Activated CD4-positive, alpha-beta T cell treated with anti-CD3 and anti-CD28 coated beads, Interleukin-2, amount 50 U/mL, for 4 hours (primary cell): ENCODE data around the gene SIX3.

Source experiments
- DNase-seq, 2 experiments: peaks; one replicate each; pipeline ENCODE4 v3.0.0-alpha.2; 2020

SIX3 gene

DNA sequence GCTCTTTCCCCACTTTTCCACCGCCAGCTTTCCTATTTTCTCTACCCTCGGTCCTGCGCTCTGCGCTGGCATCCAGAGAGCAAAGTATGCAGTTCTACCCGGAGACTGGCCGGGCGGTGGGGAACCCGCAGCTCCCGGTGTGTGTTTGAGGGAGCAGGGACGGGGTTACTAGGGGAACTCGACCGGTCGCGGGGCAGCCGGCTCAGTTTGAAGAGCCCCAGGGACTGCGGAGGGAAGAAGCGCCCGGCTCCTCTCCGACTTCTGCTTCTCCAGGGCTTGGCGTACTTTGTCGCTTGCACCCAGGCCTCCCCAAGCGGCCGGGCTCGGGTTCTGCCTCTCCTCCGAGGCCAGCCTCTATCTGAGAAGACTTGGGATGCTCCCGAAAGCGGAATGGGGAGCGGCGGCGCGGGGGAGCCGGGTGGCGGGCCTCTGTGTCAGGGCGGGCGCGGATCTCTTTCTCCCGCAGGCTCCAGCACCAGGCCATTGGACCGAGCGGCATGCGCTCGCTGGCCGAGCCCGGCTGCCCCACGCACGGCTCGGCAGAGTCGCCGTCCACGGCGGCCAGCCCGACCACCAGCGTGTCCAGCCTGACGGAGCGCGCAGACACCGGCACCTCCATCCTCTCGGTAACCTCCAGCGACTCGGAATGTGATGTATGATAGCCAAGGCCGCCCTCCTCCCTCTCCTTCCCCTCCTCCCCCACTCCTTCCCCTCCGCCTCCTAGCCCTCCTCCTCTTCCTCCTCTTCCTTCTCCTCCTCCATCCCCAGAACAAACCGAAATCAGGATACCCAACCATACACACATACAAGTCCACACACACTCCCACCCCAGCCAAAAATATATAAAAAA, 2.8 kb downstream of the SIX3 start:
- DNase-seq: no peak

- no peak for DNase-seq
Observed at GRCh38 chr2:44944952-44945612, 3.6 kb downstream of the SIX3 start.

DNA sequence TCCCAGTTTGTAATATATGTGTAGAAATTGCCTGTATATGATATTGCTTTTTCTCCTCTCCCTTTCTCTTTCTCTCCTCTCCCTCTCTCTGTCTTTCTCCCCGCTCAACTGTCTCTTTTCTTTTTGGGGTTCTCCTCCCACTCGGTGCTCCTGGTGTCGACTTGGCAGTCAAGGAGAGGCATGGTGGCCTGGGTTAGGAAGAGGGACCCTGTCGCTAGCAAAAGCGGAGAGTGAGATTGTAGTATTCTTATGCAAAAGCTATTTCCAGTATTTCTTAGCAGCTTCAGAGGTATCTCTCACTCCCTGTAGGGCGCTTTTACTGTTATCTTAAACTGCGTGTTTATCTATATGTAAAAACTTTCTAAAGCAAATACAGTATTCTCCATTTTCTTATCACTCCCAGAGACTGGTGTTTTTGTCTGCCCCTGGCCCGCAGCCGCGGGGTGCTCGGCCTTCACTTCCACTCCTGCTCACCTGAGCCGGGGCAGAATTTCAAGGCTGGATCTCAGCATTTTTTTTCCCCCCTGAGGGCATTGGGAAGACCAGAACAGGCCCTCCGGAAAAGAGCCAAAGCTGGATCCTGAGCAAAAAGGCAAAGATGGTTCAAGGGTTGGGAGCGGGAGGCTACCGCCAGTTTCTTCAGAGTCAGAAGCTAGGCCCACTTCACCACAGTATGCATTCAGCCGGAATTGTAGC, 4.3 kb downstream of the SIX3 start:
- DNase-seq: no peak

DNA sequence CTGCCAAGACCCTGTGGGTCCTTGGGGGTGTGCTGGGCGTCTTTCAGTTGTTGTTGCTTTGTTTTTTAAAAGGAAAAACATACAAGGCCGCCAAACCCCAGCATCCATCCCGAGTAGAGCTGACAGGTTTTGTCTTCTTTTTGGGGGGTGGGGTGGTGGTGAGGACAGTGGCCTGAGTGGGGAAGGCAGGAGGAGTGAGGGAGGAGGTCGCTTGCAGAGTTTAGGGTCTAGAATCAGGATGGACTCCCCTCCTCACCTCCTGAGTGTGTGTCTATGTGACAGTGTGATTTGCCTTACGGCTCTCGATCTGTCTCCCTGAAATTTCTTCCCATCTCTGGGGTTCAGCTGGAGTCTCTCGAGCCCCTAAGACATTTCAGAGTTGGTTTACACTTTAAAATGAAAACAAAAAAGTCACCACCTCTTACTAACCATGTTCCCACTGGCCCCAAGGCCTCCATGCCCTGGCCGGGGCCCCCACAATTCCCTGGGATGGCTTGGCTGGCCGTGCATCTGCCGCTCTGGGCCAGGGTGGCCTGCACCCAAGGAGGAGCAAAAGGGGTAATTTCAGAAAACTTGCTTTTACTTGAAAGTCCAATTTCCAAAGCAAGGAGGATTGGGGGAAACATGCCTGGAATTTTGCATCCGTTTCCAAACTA, 5.0 kb downstream of the SIX3 start:
- no peak for DNase-seq

DNA sequence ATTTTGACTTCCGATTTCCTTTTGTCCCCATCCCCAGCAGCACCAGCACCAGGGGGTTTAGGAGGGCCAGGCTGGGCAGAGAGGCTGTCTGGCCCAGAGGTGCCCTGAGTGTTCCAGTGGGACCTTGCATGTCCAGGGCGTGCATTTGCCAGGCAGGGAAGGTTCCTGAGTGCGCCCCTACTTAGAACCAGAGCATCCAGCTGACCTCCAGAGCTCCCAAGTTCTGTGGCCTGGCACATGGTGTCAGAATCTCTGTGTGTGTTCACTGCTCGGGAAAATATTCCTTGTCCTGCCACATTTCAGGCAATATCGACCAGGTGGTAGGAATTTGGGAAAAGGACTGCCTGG, 5.5 kb downstream of the SIX3 start:
- no peak for DNase-seq

DNA sequence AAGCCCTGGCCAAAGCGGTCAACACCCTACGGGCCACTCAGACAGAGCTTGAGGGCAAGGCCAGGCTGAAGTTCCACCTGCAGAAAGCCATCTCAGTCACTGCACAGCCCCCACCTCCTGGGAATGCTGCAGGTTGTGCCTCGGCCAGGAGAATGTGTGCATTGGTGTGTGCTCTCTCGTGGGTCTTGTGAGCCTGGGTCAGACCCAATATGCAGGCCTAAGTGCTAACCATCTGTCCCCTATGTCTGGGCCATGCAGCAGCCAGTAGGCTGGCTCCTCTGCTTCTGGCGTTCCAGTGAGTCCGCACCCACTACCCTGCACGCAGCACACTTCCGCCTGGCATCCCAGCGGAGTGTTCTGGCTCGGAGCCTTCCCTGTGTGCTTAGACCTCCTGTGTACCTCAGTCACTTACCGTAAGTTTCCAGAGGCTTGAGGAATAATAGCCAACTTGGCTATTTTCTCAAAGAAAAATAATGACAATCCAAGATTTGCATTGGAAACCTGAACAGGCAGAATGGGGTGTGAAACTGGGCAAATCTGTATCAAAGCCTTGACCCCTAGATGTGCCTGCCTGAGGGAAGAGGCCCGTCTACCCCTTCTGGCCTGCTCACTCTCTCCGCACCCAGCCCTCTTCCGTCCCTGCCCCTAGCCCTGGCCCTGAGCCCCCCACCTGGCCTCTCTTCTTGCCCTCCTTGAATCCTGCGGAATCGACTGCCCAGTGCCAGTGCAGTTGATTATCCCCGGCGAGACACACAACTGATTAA, 7.2 kb downstream of the SIX3 start:
- no peak for DNase-seq

DNA sequence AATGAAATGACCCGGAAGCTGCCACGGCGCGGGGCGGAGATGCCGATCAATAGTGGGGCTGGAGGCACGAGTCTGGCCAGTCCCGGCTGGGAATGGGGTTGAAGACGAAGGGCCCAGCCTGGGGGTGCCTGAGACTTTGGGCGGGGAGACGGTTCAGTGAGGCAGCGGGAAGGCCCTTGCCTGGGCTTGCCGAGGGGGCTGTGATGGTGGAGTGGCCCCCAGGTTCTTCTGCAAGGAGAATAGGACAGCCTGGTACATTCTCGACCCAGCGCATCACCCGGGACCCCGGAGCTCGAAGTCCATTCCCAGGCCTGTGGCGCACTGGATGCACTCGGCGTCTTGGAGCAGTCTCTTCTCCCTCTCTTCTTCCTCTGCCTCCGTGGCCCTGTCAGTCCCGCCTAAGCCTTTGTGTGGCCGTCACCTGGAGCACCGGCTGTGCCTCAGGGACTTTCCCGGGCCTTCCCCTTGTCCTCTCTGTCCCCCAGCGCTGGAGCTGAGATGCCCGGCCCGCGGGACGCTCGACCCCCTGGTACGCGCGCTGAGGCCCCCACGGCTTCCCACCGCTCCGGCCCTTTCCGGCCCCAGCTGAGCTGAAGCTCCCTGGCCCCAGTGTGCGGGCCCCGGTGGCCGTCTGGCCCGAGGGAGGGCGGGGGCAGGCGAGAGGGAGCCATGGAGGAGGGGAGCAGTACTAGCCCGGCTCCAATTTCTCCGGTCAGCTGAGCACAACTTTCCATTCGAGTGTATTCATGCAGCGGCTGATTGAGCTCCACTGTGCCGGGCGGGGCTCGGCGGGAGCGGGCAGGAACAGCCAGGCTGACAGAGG, 8.0 kb downstream of the SIX3 start:
- DNase-seq: no peak

- DNase-seq: no peak
Observed at GRCh38 chr2:44950646-44951045, 9.1 kb downstream of the SIX3 start.

DNA sequence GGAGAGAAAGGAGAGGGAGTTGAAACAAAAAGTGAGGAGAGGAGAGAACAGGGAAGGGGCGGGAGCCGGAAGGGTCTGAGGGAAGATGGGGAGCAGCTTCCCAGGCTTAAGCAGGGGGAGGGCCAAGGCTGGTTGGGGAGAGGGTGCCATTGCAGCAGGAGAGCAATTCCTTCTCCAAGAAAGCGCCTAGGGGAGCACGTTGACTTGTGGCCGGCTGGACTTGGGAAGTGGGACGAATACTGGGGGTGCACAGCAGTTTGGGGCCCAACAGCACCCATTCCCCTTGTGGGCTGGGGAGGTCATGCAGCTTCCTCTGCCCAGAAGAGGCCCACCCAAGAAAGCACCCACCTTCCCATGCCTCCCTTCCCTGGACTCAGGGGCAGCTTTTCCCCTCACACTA, 9.6 kb downstream of the SIX3 start:
- DNase-seq: no peak

DNA sequence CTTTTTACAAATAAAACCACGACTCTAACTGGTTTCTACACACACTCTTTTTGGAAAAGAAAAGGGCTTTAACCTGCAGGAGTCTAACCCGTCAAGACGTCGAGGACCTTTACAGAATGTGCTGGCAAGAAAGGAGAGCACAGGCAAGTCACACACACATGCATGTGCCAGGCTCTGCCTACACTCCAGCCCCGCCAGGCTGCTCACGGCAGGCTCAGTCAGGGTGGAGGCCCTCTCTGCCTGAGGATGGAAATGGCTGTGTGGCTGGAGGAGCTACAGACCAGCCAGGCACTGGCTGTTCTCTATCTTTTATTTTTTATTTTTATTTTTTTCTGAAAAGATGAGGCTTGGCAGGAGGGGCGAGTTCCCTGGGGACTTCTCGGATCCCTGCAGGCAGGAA, 10.2 kb downstream of the SIX3 start:
- no peak for DNase-seq

GRCh38 chr2:44952143-44952805, 10.8 kb downstream of the SIX3 start:
- no peak for DNase-seq

- DNase-seq: no peak
Observed at GRCh38 chr2:44952806-44953498, 11.4 kb downstream of the SIX3 start.

- DNase-seq: no peak
Observed at GRCh38 chr2:44953499-44953883, 12.0 kb downstream of the SIX3 start.

- no peak for DNase-seq
Observed at GRCh38 chr2:44954447-44954888, 13.0 kb downstream of the SIX3 start.

- DNase-seq: no peak
Observed at GRCh38 chr2:44954889-44955592, 13.5 kb downstream of the SIX3 start.

DNA sequence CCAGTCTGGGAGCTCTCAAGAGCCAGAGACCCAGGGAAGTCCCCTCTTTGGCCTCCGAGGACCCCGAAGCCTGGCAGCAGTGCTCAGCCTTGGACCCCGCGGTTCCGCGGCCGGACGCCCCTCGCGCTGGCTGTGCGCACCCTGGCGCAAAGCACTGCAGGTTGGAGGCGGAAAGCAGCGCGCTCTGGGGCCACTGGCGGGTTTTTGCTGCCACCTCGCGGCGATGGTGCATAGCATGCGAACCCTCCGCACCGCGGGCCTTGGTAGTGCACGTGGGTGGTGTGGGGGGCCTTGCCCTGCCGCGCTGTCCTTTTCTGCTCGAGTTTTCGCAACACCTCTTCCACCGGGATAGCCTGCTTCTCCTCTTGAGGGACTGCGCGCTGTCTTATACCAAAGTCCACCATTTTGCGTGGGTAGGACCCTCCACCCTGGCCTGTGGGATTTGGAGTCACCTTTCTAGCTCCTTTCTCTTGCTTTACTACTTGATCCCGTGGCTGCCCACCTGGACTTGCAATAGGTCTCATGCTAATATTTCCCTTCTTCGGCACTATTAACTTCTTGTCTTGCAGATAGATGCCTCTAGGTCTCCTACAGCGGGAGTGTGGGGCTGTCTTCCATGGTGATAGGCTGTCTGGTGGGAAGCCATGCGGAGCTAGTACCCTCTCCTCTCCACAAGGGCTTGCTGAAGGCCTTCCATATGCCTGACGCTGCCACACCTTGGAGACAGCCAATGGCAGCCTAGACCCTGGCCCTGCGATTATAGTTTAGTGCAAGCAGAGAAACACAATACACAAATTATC, 14.3 kb downstream of the SIX3 start:
- DNase-seq: peak; percentile 63

DNA sequence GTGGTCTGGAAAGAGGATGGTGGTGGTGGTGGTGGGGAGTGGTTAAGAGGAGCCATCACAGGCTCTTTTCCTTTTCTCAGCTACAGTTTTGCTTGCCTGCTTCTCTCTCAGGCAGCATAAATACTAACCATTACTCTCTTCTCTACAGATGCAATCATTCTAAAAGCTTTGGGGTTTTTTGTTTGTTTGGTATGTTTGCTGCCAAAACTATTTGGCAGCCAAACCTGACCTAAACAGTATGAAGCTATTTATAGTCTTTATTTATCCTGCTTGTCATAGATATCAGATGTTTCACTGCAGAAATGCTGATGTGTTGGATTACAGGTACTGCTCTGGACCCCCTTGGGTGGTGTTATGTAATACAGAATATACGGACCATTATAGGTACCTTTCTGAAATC, 15.3 kb downstream of the SIX3 start:
- no peak for DNase-seq

DNA sequence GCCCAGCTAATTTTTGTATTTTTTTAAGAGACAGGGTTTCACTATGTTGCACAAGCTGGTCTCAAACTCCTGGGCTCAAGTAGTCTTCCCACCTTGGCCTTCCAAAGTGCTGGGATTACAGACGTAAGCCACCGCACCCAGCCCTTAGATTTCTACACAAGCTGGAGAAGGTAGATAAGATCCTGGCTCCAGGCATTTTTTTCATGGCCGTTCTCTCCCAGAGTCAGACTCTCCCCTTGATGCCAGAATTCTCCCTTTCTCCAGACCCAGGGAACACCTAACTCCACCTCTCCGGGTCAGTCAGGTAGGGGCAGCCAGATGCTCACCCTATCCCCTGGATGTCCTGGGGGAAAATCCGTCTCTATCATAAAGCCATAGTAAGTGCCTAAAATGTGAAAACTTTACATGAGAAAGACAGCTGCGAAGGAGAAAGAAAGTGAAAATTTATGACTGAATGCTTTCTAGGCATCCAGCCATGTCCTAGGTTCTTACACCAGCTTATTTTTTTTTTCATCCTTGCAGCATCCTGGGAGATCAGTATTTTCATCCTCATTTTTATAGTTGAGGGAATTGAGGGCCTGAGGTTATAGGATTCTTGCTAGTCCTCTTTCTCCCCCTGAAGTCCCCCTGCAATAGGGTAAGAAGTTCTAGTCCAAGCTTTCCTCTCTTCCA, 16.3 kb downstream of the SIX3 start:
- no peak for DNase-seq
